ENCODE measurements around the gene FAM124A. TPM values are rescaled to one million over a fixed set of nuclear protein-coding genes. Genes with fewer than 3 reads are reported as not detected.

Gene FAM124A
- total RNA-seq, 6 donors from 2014 or later = 2.3 to 7.1 (median 3.8) TPM

DNA sequence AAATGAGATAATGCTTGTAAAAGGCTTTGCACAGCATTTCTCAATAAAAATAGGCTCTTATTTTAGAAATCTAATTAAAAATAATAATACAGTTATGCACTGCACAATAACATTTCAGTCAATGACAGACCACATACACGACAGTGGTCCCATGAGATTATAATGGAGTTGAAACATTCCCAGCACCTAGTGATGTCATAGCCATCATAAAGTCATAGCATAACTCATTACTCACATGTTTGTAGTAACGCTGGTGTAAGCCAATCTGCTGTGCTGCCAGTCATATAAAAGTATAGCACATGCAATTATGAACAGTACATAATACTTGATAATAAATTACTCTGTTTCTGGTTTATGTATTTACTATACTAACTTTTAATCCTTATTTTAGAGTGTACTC is 104.6 kb downstream of the FAM124A start:
- Histone ChIP-seq H3K4me3 (no peak overlapping the region), H3K36me3 (no peaks in the 10 kb centered on the region), H3K4me1 (no peaks in the 10 kb centered on the region), H3K27ac (no peak overlapping the region), H3K9me3 (no peaks in the 10 kb centered on the region), H3K27me3 (no peaks in the 10 kb centered on the region)
- TF ChIP-seq POLR2AphosphoS5 (IDR thresholded peaks at IDR 0.05) (no peak), POLR2A (IDR thresholded peaks at IDR 0.05) (no peak), EP300 (IDR thresholded peaks at IDR 0.05) (no peak)
- TF ChIP-seq, protein P1, sequence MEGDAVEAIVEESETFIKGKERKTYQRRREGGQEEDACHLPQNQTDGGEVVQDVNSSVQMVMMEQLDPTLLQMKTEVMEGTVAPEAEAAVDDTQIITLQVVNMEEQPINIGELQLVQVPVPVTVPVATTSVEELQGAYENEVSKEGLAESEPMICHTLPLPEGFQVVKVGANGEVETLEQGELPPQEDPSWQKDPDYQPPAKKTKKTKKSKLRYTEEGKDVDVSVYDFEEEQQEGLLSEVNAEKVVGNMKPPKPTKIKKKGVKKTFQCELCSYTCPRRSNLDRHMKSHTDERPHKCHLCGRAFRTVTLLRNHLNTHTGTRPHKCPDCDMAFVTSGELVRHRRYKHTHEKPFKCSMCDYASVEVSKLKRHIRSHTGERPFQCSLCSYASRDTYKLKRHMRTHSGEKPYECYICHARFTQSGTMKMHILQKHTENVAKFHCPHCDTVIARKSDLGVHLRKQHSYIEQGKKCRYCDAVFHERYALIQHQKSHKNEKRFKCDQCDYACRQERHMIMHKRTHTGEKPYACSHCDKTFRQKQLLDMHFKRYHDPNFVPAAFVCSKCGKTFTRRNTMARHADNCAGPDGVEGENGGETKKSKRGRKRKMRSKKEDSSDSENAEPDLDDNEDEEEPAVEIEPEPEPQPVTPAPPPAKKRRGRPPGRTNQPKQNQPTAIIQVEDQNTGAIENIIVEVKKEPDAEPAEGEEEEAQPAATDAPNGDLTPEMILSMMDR (IDR thresholded peaks at IDR 0.05) = no peak
- 91 to 93% methylated on average over 2 of the region's 2 CpGs for WGBS, 2 donors
- DNase-seq (no peak), ATAC-seq (ENCODE audit: low FRiP score in 2 of 2) (no peak)

DNA sequence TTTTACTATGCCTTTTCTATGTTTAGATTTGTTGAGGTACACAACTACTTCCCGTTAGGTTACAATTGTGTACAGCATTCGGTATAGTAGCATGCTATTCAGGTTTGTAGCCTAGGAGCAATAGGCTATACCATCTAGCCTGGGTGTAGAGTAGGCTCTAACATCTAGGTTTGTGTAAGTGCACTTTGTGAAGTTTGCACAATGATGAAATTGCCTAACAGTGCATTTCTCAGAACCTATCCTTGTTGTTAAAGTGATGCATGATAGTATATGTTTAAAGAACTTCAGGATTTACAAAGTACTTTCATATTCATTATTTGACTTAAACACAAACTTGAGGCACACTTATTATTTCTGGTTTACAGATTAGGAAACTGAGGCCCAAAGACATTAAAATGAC is 105.8 kb downstream of the FAM124A start:
- Histone ChIP-seq H3K27me3 (no peaks in the 10 kb centered on the region), H3K9me3 (no peaks in the 10 kb centered on the region), H3K4me3 (no peak overlapping the region), H3K27ac (no peak overlapping the region), H3K36me3 (no peaks in the 10 kb centered on the region), H3K4me1 (no peaks in the 10 kb centered on the region)
- ATAC-seq (ENCODE audit: low FRiP score in 2 of 2) = no peak
- WGBS, 2 donors = 88 to 91% methylated on average over 2 of the region's 2 CpGs
- TF ChIP-seq, protein P1 (IDR thresholded peaks at IDR 0.05) = no peak
- TF ChIP-seq EP300 (IDR thresholded peaks at IDR 0.05) = no peak
- no peak for TF ChIP-seq POLR2A (IDR thresholded peaks at IDR 0.05)
- TF ChIP-seq POLR2AphosphoS5 (IDR thresholded peaks at IDR 0.05) = no peak
- no peak for DNase-seq

DNA sequence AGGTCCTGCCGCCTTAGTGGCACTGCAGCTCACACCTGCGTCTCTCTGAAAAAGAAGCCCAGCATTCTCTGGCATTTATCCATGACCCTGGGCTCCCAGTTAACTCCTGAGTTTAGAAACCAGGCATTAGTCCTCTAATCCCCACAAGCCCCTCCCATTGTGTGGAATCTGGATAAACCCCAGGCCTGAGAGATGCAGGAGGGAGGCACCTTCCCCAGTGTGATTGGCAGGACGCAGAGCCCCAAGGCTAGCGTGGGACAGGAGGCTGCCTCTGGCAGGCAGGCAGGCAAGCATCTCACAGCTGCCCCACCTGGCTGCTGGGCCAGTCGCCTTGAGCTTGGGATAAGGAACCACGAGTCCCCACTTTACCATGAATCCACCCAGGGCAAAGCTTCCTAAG is 106.3 kb downstream of the FAM124A start:
- TF ChIP-seq POLR2AphosphoS5 (IDR thresholded peaks at IDR 0.05) (no peak), POLR2A (IDR thresholded peaks at IDR 0.05) (no peak), EP300 (IDR thresholded peaks at IDR 0.05) (no peak)
- TF ChIP-seq, protein P1 (IDR thresholded peaks at IDR 0.05) = no peak
- ATAC-seq (ENCODE audit: low FRiP score in 2 of 2) (no peak), DNase-seq (no peak)
- Histone ChIP-seq H3K27ac (no peak overlapping the region), H3K9me3 (no peaks in the 10 kb centered on the region), H3K27me3 (no peaks in the 10 kb centered on the region), H3K36me3 (no peaks in the 10 kb centered on the region), H3K4me3 (no peak overlapping the region), H3K4me1 (no peaks in the 10 kb centered on the region)
- WGBS, 2 donors = 77 to 81% methylated on average over 6 of the region's 6 CpGs

DNA sequence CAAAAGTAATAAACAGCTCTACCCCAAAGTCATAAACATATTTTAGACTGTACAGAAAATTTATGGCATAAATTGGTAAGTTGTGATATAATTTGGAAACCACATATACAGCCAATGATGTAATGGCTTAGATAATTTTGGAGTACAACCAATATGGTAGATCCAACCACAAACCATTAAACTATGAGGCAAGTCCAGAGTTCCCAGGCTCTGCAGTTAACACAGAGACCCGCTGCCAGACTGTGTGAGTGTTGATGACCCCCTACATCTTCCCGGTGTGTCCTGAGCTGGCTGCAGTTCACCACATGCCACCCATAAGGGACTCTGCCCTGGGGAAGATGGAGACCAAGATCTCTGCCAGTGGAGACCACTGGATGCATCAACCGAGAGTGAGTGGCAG is 107.4 kb downstream of the FAM124A start:
- Histone ChIP-seq H3K9me3 (no peaks in the 10 kb centered on the region), H3K36me3 (no peaks in the 10 kb centered on the region), H3K27ac (no peak overlapping the region), H3K27me3 (no peaks in the 10 kb centered on the region), H3K4me3 (no peak overlapping the region), H3K4me1 (no peaks in the 10 kb centered on the region)
- DNase-seq (no peak), ATAC-seq (ENCODE audit: low FRiP score in 2 of 2) (no peak)
- WGBS, 2 donors = 82 to 100% methylated on average over 2 to 3 of the region's 3 CpGs
- TF ChIP-seq EP300 (IDR thresholded peaks at IDR 0.05) (no peak), POLR2A (IDR thresholded peaks at IDR 0.05) (no peak), POLR2AphosphoS5 (IDR thresholded peaks at IDR 0.05) (no peak)
- TF ChIP-seq, protein P1 (IDR thresholded peaks at IDR 0.05) = no peak

DNA sequence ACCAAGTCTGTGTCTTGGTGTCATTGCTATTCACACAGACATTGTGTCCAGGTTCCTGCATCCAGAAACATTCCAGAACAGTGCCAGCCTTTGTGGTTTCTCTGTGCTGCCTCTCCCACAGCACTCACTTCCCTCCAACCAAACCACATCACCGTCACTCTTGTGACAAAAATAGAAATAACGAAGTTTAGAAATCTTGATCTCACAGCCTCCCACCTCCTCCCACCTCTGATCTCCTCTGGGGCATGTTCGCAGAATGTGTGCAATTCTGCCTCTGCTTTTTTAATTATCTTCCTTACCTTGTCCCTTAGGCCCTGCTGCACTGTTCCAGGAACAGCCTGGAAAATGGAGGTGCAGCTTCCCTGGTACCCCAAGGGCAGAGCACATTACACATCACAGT is 108.6 kb downstream of the FAM124A start:
- no peak for TF ChIP-seq POLR2AphosphoS5 (IDR thresholded peaks at IDR 0.05)
- TF ChIP-seq EP300 (IDR thresholded peaks at IDR 0.05) = no peak
- TF ChIP-seq, protein P1 (IDR thresholded peaks at IDR 0.05) = no peak
- Histone ChIP-seq H3K27me3 (no peaks in the 10 kb centered on the region), H3K4me3 (no peak overlapping the region), H3K27ac (no peak overlapping the region), H3K9me3 (no peaks in the 10 kb centered on the region), H3K4me1 (no peaks in the 10 kb centered on the region), H3K36me3 (no peaks in the 10 kb centered on the region)
- WGBS, 2 donors = 62 to 64% methylated on average over 3 of the region's 3 CpGs
- ATAC-seq (ENCODE audit: low FRiP score in 2 of 2) (peak; percentile 40 to 55), DNase-seq (no peak)

Data from upper lobe of left lung (tissue), 6 donors.